ENCODE data around the gene ATP8A2.

DNA sequence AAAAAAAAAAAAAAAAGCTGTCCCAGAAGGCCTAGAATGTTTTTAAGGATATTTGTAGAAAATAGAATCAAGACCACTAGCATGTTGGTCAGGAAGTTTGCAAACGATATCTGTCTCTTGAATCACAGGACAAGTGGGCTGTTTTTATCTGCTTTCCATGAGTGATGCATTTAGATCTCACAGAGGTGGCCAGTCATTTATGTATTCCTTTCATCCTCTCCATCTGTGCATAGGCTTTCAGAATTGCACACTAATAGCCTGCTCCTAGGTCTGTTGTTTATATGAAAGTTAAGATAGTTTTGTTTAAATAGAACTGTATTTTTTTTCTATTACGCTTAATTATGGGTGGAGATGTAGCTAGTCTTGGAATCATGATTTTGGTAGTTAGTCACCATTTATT lies 390.5 kb downstream of the ATP8A2 start:
- TF ChIP-seq, protein P1, sequence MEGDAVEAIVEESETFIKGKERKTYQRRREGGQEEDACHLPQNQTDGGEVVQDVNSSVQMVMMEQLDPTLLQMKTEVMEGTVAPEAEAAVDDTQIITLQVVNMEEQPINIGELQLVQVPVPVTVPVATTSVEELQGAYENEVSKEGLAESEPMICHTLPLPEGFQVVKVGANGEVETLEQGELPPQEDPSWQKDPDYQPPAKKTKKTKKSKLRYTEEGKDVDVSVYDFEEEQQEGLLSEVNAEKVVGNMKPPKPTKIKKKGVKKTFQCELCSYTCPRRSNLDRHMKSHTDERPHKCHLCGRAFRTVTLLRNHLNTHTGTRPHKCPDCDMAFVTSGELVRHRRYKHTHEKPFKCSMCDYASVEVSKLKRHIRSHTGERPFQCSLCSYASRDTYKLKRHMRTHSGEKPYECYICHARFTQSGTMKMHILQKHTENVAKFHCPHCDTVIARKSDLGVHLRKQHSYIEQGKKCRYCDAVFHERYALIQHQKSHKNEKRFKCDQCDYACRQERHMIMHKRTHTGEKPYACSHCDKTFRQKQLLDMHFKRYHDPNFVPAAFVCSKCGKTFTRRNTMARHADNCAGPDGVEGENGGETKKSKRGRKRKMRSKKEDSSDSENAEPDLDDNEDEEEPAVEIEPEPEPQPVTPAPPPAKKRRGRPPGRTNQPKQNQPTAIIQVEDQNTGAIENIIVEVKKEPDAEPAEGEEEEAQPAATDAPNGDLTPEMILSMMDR (IDR thresholded peaks at IDR 0.05 in 4 of 5, conservative IDR thresholded peaks at IDR 0.05 in 1 of 5), result no peak
- no peak for TF ChIP-seq POLR2A (IDR thresholded peaks at IDR 0.05)
